H1 (cell line): Measurements from ENCODE around the gene INHA. TPM values are rescaled to one million over a fixed set of nuclear protein-coding genes. Genes with fewer than 3 reads are reported as not detected.
A peak's percentile ranks its signal among the peaks of the same experiment; 100 is the strongest.

ENCODE experiments used
- CBX5 ChIP-seq: fragments of 300-800, 300-1000 bp; sonication (generic); IDR thresholded peaks from 2 replicates; pipeline ENCODE4 v1.7.1; 2016; ENCODE audit warnings: antibody characterized with exemption, low read length, low read depth
- CHD2 ChIP-seq: IDR thresholded peaks from 2 replicates; pipeline ENCODE4 v1.6.1; 2012; ENCODE audit warnings: low read length, improper control_type of control experiment
- CREB1 ChIP-seq: IDR thresholded peaks from 2 replicates; pipeline ENCODE4 v1.6.1; 2012; ENCODE audit warnings: inconsistent platforms
- CTCF ChIP-seq, 3 experiments: IDR thresholded peaks; 1 replicate in 2 of 3; 2 replicates in 1 of 3; pipeline versions ENCODE4 v1.5.1 to v1.6.1; 2011; ENCODE audit warnings: low read length in 3 of 3, mild to moderate bottlenecking in 3 of 3, inconsistent platforms in 2 of 3, low read depth in 1 of 3, moderate library complexity in 1 of 3; ENCODE audit not compliant: insufficient read depth in 1 of 3; ENCODE audit errors: control extremely low read depth in 1 of 3
- E2F6 ChIP-seq: IDR thresholded peaks from 2 replicates; pipeline ENCODE4 v1.6.1; 2012; ENCODE audit warnings: inconsistent platforms
- EGR1 ChIP-seq: IDR thresholded peaks from 2 replicates; pipeline ENCODE4 v1.6.1; 2011; ENCODE audit warnings: low read depth, low read length, borderline replicate concordance
- GABPA ChIP-seq: IDR thresholded peaks from 2 replicates; pipeline ENCODE4 v1.6.1; 2011; ENCODE audit warnings: mild to moderate bottlenecking, low read length, moderate library complexity, borderline replicate concordance; ENCODE audit not compliant: insufficient read depth
- HDAC2 ChIP-seq, 2 experiments: fragments of 300-600 bp in 1 of 2; sonication (generic) in 1 of 2; IDR thresholded peaks; 2 replicates each; pipeline ENCODE4 v1.6.1; 2011 to 2012; ENCODE audit warnings: low read depth in 2 of 2, low read length in 2 of 2, mild to moderate bottlenecking in 2 of 2, moderate library complexity in 2 of 2, borderline replicate concordance in 1 of 2, inconsistent platforms in 1 of 2
- JUND ChIP-seq: IDR thresholded peaks from 2 replicates; pipeline ENCODE4 v1.6.1; 2011; ENCODE audit warnings: mild to moderate bottlenecking, improper control_type of control experiment, low read length
- KDM4A ChIP-seq: IDR thresholded peaks from one replicate; pipeline ENCODE4 v1.7.1; 2012; ENCODE audit warnings: low read depth, mild to moderate bottlenecking, moderate library complexity, low read length, inconsistent platforms; ENCODE audit not compliant: severe bottlenecking
- MAX ChIP-seq: IDR thresholded peaks from 2 replicates; pipeline ENCODE4 v1.6.1; 2012; ENCODE audit warnings: inconsistent platforms
- PHF8 ChIP-seq: fragments of 200-600 bp; sonication (generic); conservative IDR thresholded peaks from 2 replicates; pipeline ENCODE4 v1.7.1; 2012; ENCODE audit warnings: low read depth, mild to moderate bottlenecking, inconsistent platforms, low read length, moderate library complexity
- POLR2A ChIP-seq, 2 experiments: IDR thresholded peaks; 1 replicate in 1 of 2; 2 replicates in 1 of 2; pipeline ENCODE4 v1.6.1; 2011; ENCODE audit warnings: low read depth in 2 of 2, low read length in 2 of 2, mild to moderate bottlenecking in 2 of 2; ENCODE audit errors: control extremely low read depth in 1 of 2
- RBBP5 ChIP-seq: IDR thresholded peaks from 2 replicates; pipeline ENCODE4 v1.7.1; 2012; ENCODE audit warnings: low read depth, mild to moderate bottlenecking, inconsistent platforms, low read length, moderate library complexity, borderline replicate concordance
- SIRT6 ChIP-seq: IDR thresholded peaks from one replicate; pipeline ENCODE4 v1.7.1; 2012; ENCODE audit warnings: low read length, inconsistent platforms
- SIX5 ChIP-seq: IDR thresholded peaks from 2 replicates; pipeline ENCODE4 v1.6.1; 2011; ENCODE audit warnings: mild to moderate bottlenecking, low read depth, low read length
- SP4 ChIP-seq: IDR thresholded peaks from 2 replicates; pipeline ENCODE4 v1.6.1; 2012; ENCODE audit warnings: low read length, inconsistent platforms
- TAF1 ChIP-seq: IDR thresholded peaks from 2 replicates; pipeline ENCODE4 v1.6.1; 2011; ENCODE audit warnings: mild to moderate bottlenecking, low read depth, low read length
- TEAD4 ChIP-seq: IDR thresholded peaks from 2 replicates; pipeline ENCODE4 v1.6.1; 2012; ENCODE audit warnings: low read depth, low read length, inconsistent platforms, mixed read lengths
- ZNF274 ChIP-seq: IDR thresholded peaks from 2 replicates; pipeline ENCODE4 v1.7.0; 2012; ENCODE audit warnings: low read length, borderline replicate concordance; ENCODE audit errors: extremely low read depth
- polyA plus RNA-seq, 7 experiments: library from polyadenylated mRNA; depleted of rRNA in 3 of 7; stranded (reverse) in 5 of 7; unstranded in 2 of 7; fragments of >200 nt in 5 of 7; fragments of 200-250 nt in 2 of 7; gene quantifications; 1 replicate in 5 of 7; 2 replicates in 1 of 7; 4 replicates in 1 of 7; pipeline versions ENCODE4 v1.2.1 to v1.2.3, GENCODE V29; 2011 to 2013; ENCODE audit warnings: missing spikeins in 2 of 7, mixed read lengths in 2 of 7
- total RNA-seq: library from RNA; stranded (reverse); fragmentation: NEBNext Ultra II Directional; extraction: Animal tissue kit (Norgen Biotek cat#: 25700); gene quantifications from 2 replicates; pipeline ENCODE4 v1.2.1, GENCODE V29; 2021

Gene INHA
- total and polyA plus RNA-seq, 2 of the 8 experiments (the other 6 are each of a cell fraction or from before 2014, with no cell fraction given) = 0.65 to 2.7 TPM

- no peak; the same call in 1 of the 2 replicates for TF ChIP-seq E2F6
- no peak for TF ChIP-seq CBX5
- TF ChIP-seq EGR1 = no peak
- no peak for TF ChIP-seq SIX5
- TF ChIP-seq GABPA = no peak; the same call in 1 of the 2 replicates
- TF ChIP-seq RBBP5 = no peak
- no peak for TF ChIP-seq POLR2A (IDR thresholded peaks at IDR 0.05; ENCODE audit: control extremely low read depth in 1 of 2, low read depth in 2 of 2, low read length in 2 of 2)
- TF ChIP-seq KDM4A = peak; percentile 83
- TF ChIP-seq CTCF (IDR thresholded peaks at IDR 0.05; ENCODE audit: control extremely low read depth in 1 of 3, insufficient read depth in 1 of 3, low read depth in 1 of 3, low read length in 3 of 3) = peak in 1 of 3 experiments; percentile 18; a peak in 1 of 4 replicates
- no peak for TF ChIP-seq TAF1
- TF ChIP-seq TEAD4 = 0 out of 2 replicates have a peak, but pooled peaks have one; percentile 13
- TF ChIP-seq SP4 = no peak
- TF ChIP-seq HDAC2 (IDR thresholded peaks at IDR 0.05; ENCODE audit: borderline replicate concordance in 1 of 2, low read depth in 2 of 2, low read length in 2 of 2) = 0 out of 4 replicates have a peak, but pooled peaks of 1 of the 2 experiments have one; percentile 17
- peak; percentile 17; the same call in 1 of the 2 replicates for TF ChIP-seq PHF8
- TF ChIP-seq ZNF274 = no peak
- TF ChIP-seq CREB1 = peak; percentile 75
- TF ChIP-seq JUND = no peak
- TF ChIP-seq CHD2 = no peak
- TF ChIP-seq SIRT6 = no peak
- no peak for TF ChIP-seq MAX
Observed at GRCh38 chr2:219551441-219552381, 20.4 kb upstream of the INHA start (continued).
